ENCODE results near the gene NAALADL2.

GRCh38 chr3:175238801-175239200 lies 379.7 kb downstream of the NAALADL2 start:
- TF ChIP-seq NCOA2 (IDR thresholded peaks at IDR 0.05; ENCODE audit: partially characterized antibody in 2 of 2) (no peak), BCLAF1 (IDR thresholded peaks at IDR 0.05; ENCODE audit: borderline replicate concordance in 1 of 2, control insufficient read depth in 1 of 2, low read depth in 2 of 2, low read length in 1 of 2) (no peak), DMBX1 (CRISPR knock-in tag; IDR thresholded peaks at IDR 0.05; ENCODE audit: borderline replicate concordance) (no peak), RAD21 (CRISPR knock-in tag; conservative IDR thresholded peaks at IDR 0.05 in 1 of 2, IDR thresholded peaks at IDR 0.05 in 1 of 2) (no peak), ZC3H4 (CRISPR knock-in tag; IDR thresholded peaks at IDR 0.05; ENCODE audit: borderline replicate concordance) (no peak), EP300 (IDR thresholded peaks at IDR 0.05; ENCODE audit: low read length) (no peak), ZNF263 (CRISPR knock-in tag; IDR thresholded peaks at IDR 0.05; ENCODE audit: borderline replicate concordance) (no peak), MXI1 (IDR thresholded peaks at IDR 0.05; ENCODE audit: low read depth, low read length) (no peak)
